ENCODE results near the gene CARD8. TPM values are rescaled to one million over a fixed set of nuclear protein-coding genes. Genes with fewer than 3 reads are reported as not detected.
A peak's percentile ranks its signal among the peaks of the same experiment; 100 is the strongest.

CARD8 gene
- total and polyA plus RNA-seq, 10 of the 15 experiments (the other 5 are each of a cell fraction or from before 2014, with no cell fraction given): 39.8 to 69.8 (median 46.1) TPM

GRCh38 chr19:48249502-48250014 lies 6.2 kb downstream of the CARD8 start:
- ChIA-PET SMC1A (ENCODE audit: uncharacterized antibody, unreplicated experiment) (interaction anchor here (1.0 to 1.8 kb wide), 4 partner anchors 9 to 97 kb away, joined by 3 to 17 read pairs (median 6); no protein-coding TSS in a partner anchor), CTCF (interaction anchor here (0.9 to 2.3 kb wide), 8 partner anchors 8 to 85 kb away, joined by 3 to 15 read pairs (median 4); no protein-coding TSS in a partner anchor), RAD21 (ENCODE audit: unreplicated experiment) (interaction anchor here (0.8 to 2.2 kb wide), 4 partner anchors 8 to 139 kb away, joined by 3 to 21 read pairs (median 8); partner anchors contain the start of gene PLA2G4C), POLR2A (interaction anchor here (0.7 to 2.2 kb wide), 6 partner anchors 11 to 139 kb away, joined by 3 to 17 read pairs (median 4); partner anchors contain the start of genes LIG1, PLA2G4C, SYNGR4 and TMEM143)
- peak; percentile 95 for ATAC-seq
- Histone ChIP-seq H3K36me3 (ENCODE audit: control insufficient read depth in 2 of 2, insufficient read depth in 2 of 2, low read length in 1 of 2) (peaks cover 0 to 3% of the 10 kb centered on the region in 2 experiments; a peak in 2 of 4 replicates), H3K9me3 (replicated peaks; ENCODE audit: control insufficient read depth, insufficient read depth, low read length) (no peaks in the 10 kb centered on the region), H3K27me3 (replicated peaks in 1 of 2; ENCODE audit: control insufficient read depth in 2 of 2, insufficient read depth in 2 of 2, low read length in 1 of 2) (no peaks in the 10 kb centered on the region), H3K4me1 (ENCODE audit: control insufficient read depth, insufficient read depth, low read length) (peaks cover 25% of the 10 kb centered on the region), H3K4me2 (ENCODE audit: control insufficient read depth, insufficient read depth) (peak overlapping the region; percentile 70), H2AFZ (ENCODE audit: control insufficient read depth, low read depth, low read length) (peak overlapping the region; percentile 89), H3K4me3 (peak overlapping the region; percentile 77), H3K79me2 (ENCODE audit: control insufficient read depth, insufficient read depth, low read length) (peaks cover 40% of the 10 kb centered on the region), H4K20me1 (ENCODE audit: control insufficient read depth, insufficient read depth) (no peaks in the 10 kb centered on the region), H3K9ac (ENCODE audit: control insufficient read depth, insufficient read depth, low read length) (peak overlapping the region; percentile 80), H3K27ac (ENCODE audit: control insufficient read depth, insufficient read depth) (peak overlapping the region; percentile 97)
- FAIRE-seq: peak; percentile 86
- peak; percentile 78 for DNase-seq (ENCODE audit: low read depth, low spot score)
- in situ Hi-C loops (cut with MboI) (no loop called here), intact Hi-C loops (cut with micrococcal nuclease; ENCODE audit: unreplicated experiment) (loop anchor here (5.0 kb wide), 1 partner anchor 47 kb away; no protein-coding TSS in a partner anchor)
- TSS peak; percentile 59 for BruUV-seq (replicated peaks)
- under 1% methylated on average over 13 of the region's 13 CpGs for WGBS (ENCODE audit: insufficient coverage, insufficient replicate concordance, low lambda C conversion rate, missing lambda C conversion rate)
- TF ChIP-seq ZNF217 (IDR thresholded peaks at IDR 0.05): no peak
- TF ChIP-seq ZBTB4 (CRISPR knock-in tag; IDR thresholded peaks at IDR 0.05): no peak
- TF ChIP-seq NRF1 (conservative IDR thresholded peaks at IDR 0.05; ENCODE audit: low read depth, low read length): no peak
- peak; percentile 36; the same call in 1 of the 2 replicates for TF ChIP-seq LARP7 (IDR thresholded peaks at IDR 0.05)
- peak; percentile 87 for TF ChIP-seq GABPA (IDR thresholded peaks at IDR 0.05; ENCODE audit: low read depth)
- TF ChIP-seq SMAD1 (IDR thresholded peaks at IDR 0.05; ENCODE audit: low read depth, partially characterized antibody): peak; percentile 48
- no peak for TF ChIP-seq ZNF592 (IDR thresholded peaks at IDR 0.05)
- peak; percentile 72 for TF ChIP-seq IKZF1 (conservative IDR thresholded peaks at IDR 0.05)
- TF ChIP-seq RELB (IDR thresholded peaks at IDR 0.05; ENCODE audit: low read depth): peak; percentile 83
- peak; percentile 43; the same call in 1 of the 2 replicates for TF ChIP-seq CBX5 (IDR thresholded peaks at IDR 0.05; ENCODE audit: low read depth)
- peak; percentile 54 to 61 for TF ChIP-seq IKZF2 (IDR thresholded peaks at IDR 0.05)

Data from GM12878 (cell line).